Heart left ventricle (tissue), 16 donors: ENCODE results near the gene CCDC127. TPM values are rescaled to one million over a fixed set of nuclear protein-coding genes. Genes with fewer than 3 reads are reported as not detected.
"Not testable (repeated sequence)": the region's sequence is repeated elsewhere in the genome, so short reads cannot be mapped to it uniquely, and the experiment has no call there.

Source experiments
- ATAC-seq, 4 donors: fragments of 200-7000 bp; cut with Tn5 transposase; one replicate each; pipeline ENCODE4 v1.9.1; 2020 to 2022; ENCODE audit warnings: moderate library complexity in 4 of 4, mild to moderate bottlenecking in 3 of 4, moderate number of reproducible peaks in 1 of 4
- DNase-seq, 5 donors: peaks; one replicate each; pipeline ENCODE4 v3.0.0-alpha.2; 2020
- H3K27ac ChIP-seq, 12 donors: fragments of 200-600 bp; sonication (generic) in 4 of 12; one replicate each; pipeline versions ENCODE4 v1.5.0 to v1.8.0; 2016 to 2022; ENCODE audit warnings: mild to moderate bottlenecking in 2 of 12
- H3K27me3 ChIP-seq, 9 donors: fragments of 200-600 bp; sonication (generic) in 2 of 9; one replicate each; pipeline versions ENCODE4 v1.5.1 to v1.8.0; 2016 to 2022; ENCODE audit warnings: mild to moderate bottlenecking in 3 of 9
- H3K36me3 ChIP-seq, 9 donors: fragments of 200-600 bp; sonication (generic) in 2 of 9; one replicate each; pipeline versions ENCODE4 v1.5.0 to v1.8.0; 2018 to 2022; ENCODE audit warnings: mild to moderate bottlenecking in 2 of 9
- H3K4me1 ChIP-seq, 12 donors: fragments of 200-600 bp; sonication (generic) in 4 of 12; one replicate each; pipeline versions ENCODE4 v1.5.0 to v1.8.0; 2016 to 2022; ENCODE audit warnings: mild to moderate bottlenecking in 3 of 12
- H3K4me3 ChIP-seq, 12 donors: fragments of 200-600 bp; sonication (generic) in 4 of 12; one replicate each; pipeline versions ENCODE4 v1.5.0 to v1.8.0; 2017 to 2022; ENCODE audit warnings: mild to moderate bottlenecking in 9 of 12, moderate library complexity in 4 of 12
- H3K9me3 ChIP-seq, 12 donors: fragments of 200-600 bp; sonication (generic) in 4 of 12; one replicate each; pipeline versions ENCODE4 v1.5.0 to v1.8.0; 2016 to 2022; ENCODE audit warnings: mild to moderate bottlenecking in 1 of 12
- CTCF ChIP-seq, 12 donors: fragments of 200-600 bp; sonication (generic) in 4 of 12; IDR thresholded peaks; one replicate each; pipeline versions ENCODE4 v1.5.0 to v1.8.0; 2018 to 2022; ENCODE audit warnings: antibody characterized with exemption in 12 of 12, mild to moderate bottlenecking in 5 of 12
- POLR2A ChIP-seq, 2 donors: fragments of 450-650 bp; IDR thresholded peaks; one replicate each; pipeline ENCODE4 v1.6.1; 2017; ENCODE audit warnings: antibody characterized with exemption in 2 of 2, mild to moderate bottlenecking in 2 of 2, moderate library complexity in 2 of 2
- WGBS, 4 donors: extraction: QIAGEN DNeasy Blood & Tissue Kit in 2 of 4; methylation state at CpG; one replicate each; pipeline versions ENCODE4 v1.1.5 to v1.1.7; 2013 to 2018; 5-methylcytosine and 5-hydroxymethylcytosine counted together
- intact Hi-C, 10 donors: fragments of 100-400 bp; cut with DNase I; formaldehyde crosslinking; loops; one replicate each; pipeline versions ENCODE4 v1.11.1 to v1.14.2; 2022
- polyA plus RNA-seq, 2 donors: library from polyadenylated mRNA; stranded (reverse); fragments of 200-250 nt; gene quantifications; one replicate each; pipeline ENCODE4 v1.2.3, GENCODE V29; 2013
- total RNA-seq, 9 donors: library from RNA; depleted of rRNA in 2 of 9; stranded (reverse); fragments of >200 nt in 2 of 9; fragmentation: NEBNext Ultra II Directional in 3 of 9; extraction: Animal tissue kit (Norgen Biotek cat#: 25700) in 3 of 9; gene quantifications; one replicate each; pipeline versions ENCODE4 v1.1.0 to v1.2.4, GENCODE V29; 2016 to 2023
- donor health status: ischemic (EF 13 %, LVEDD 7.1; RV severe dilation, severe dysfunction).
- donor health status: healthy with polysubstance abuse.
- donor health status: DM: no; HTN: yes; CAD: no.
- donor health status: DM: no; HTN: no; CAD: no.
- donor health status: ischemic (EF 25% LVEDD 6.9; RV normal size, moderate dysfunction).
- donor health status: ischemic (EF 25% LVEDD 5.7; RV mildly dilated, moderate dysfunction).
- donor health status: healthy.
- donor health status: DM: yes; HTN: yes; CAD: no.
- donor health status: ischemic (EF 35%, LVEDD 5.7; RV mildly dilated, moderate dysfunction).
- donor health status: nonischemic (EF 11% LVEDD 7.7; RV severe dilation, severe dysfunction).
- donor health status: DM: yes; HTN: yes; CAD: no.
- donor health status: PGD.
- donor health status: ischemic (EF 29% LVEDD 5.4; RV normal size, mild dysfunction).
- donor health status: nonischemic (EF 23%, LVEDD 6.1; RV moderate dilation, normal function).

Gene CCDC127
- total and polyA plus RNA-seq, 11 donors: 4.8 to 10.3 (median 7.5) TPM

DNA sequence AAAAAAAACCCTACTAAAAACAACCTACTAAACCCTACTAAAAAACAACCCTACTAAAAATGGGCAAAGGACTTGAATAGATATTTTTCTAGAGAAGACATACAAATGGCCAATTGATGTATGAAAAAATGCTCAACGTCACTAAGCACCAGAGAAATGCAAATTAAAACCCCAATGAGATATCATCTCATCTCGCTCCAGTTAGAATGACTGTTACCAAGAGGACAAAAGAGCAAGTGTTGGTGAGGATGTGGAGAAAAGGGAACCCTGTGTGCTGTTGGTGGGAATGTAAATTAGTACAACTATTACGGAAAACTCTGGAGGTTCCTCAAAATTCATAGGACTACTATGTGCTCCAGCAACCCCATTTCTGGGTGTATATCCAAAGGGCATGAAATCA, 10.9 kb upstream of the CCDC127 start:
- TF ChIP-seq CTCF (IDR thresholded peaks at IDR 0.05) (no peak), POLR2A (IDR thresholded peaks at IDR 0.05) (no peak)
- DNase-seq (no peak), ATAC-seq (no peak)
- peaks cover 7 to 100% (median 97%) of the 10 kb centered on the region in 9 donors for H3K36me3 ChIP-seq
- 75 to 94% (median 88%) methylated on average over 3 of the region's 3 CpGs for WGBS, 4 donors
- peaks cover 0 to 6% (median under 1%) of the 10 kb centered on the region in 12 donors for H3K4me1 ChIP-seq
- intact Hi-C loops: no loop called here
- H3K27me3 ChIP-seq: no peaks in the 10 kb centered on the region
- H3K9me3 ChIP-seq: no peaks in the 10 kb centered on the region
- no peak overlapping the region for H3K27ac ChIP-seq
- H3K4me3 ChIP-seq: no peak overlapping the region

- DNase-seq, H3K27me3 ChIP-seq, intact Hi-C loops, ATAC-seq, H3K9me3 ChIP-seq, H3K4me3 ChIP-seq, H3K27ac ChIP-seq: not testable (repeated sequence)
- 91 to 96% (median 95%) methylated on average over 12 to 17 of the region's 17 CpGs for WGBS, 4 donors
- Histone ChIP-seq H3K36me3 (peaks cover 7 to 90% (median 84%) of the 10 kb centered on the region in 9 donors), H3K4me1 (peaks cover 0 to 21% (median 11%) of the 10 kb centered on the region in 12 donors)
Observed at GRCh38 chr5:227375-227774, 9.4 kb upstream of the CCDC127 start.

GRCh38 chr5:225334-225733, 7.4 kb upstream of the CCDC127 start:
- no peaks in the 10 kb centered on the region for H3K9me3 ChIP-seq
- WGBS, 4 donors: 95 to 96% (median 95%) methylated on average over 14 of the region's 14 CpGs
- H3K27me3 ChIP-seq: no peaks in the 10 kb centered on the region
- no peak overlapping the region for H3K4me3 ChIP-seq
- intact Hi-C loops: no loop called here
- H3K4me1 ChIP-seq: peaks cover 0 to 41% (median 22%) of the 10 kb centered on the region in 12 donors
- no peak overlapping the region for H3K27ac ChIP-seq
- H3K36me3 ChIP-seq: peaks cover 7 to 70% (median 63%) of the 10 kb centered on the region in 9 donors
- TF ChIP-seq CTCF (IDR thresholded peaks at IDR 0.05) (no peak), POLR2A (IDR thresholded peaks at IDR 0.05) (no peak)
- no peak for DNase-seq
- ATAC-seq: no peak

DNA sequence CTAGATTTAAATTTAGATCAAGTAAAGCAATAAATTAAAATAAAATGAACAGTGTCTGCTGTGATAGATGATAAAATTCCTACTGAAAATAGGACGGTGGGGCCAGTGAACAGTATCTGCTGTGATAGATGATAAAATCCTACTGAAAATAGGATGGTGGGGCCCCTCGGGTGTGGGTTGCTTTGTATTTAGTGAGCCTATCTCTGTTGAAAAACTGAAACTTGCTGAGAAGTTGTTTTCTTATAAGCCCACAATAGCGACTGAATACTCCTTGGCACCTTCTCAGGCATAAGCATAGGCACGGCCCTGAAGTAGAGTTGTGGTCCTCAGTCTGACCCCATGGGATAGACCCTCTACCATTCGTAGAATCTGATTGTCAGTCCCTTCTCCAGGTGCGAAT, 5.8 kb upstream of the CCDC127 start:
- Histone ChIP-seq H3K36me3 (peaks cover 7 to 54% (median 48%) of the 10 kb centered on the region in 9 donors), H3K27me3 (no peaks in the 10 kb centered on the region), H3K4me3 (no peak overlapping the region), H3K4me1 (peaks cover 0 to 53% (median 28%) of the 10 kb centered on the region in 12 donors), H3K9me3 (no peaks in the 10 kb centered on the region), H3K27ac (no peak overlapping the region)
- ATAC-seq: no peak
- intact Hi-C loops: no loop called here
- TF ChIP-seq CTCF (IDR thresholded peaks at IDR 0.05) (no peak), POLR2A (IDR thresholded peaks at IDR 0.05) (no peak)
- no peak for DNase-seq
- WGBS, 4 donors: 52 to 70% (median 55%) methylated on average over 6 of the region's 6 CpGs

GRCh38 chr5:222951-223715, 5.2 kb upstream of the CCDC127 start:
- peaks cover 2 to 48% (median 41%) of the 10 kb centered on the region in 9 donors for H3K36me3 ChIP-seq
- H3K4me3 ChIP-seq, H3K9me3 ChIP-seq, H3K27me3 ChIP-seq, DNase-seq, ATAC-seq, intact Hi-C loops: not testable (repeated sequence)
- 20 to 31% (median 30%) methylated on average over 6 of the region's 6 CpGs for WGBS, 4 donors
- peak overlapping the region in 1 of 12 donors; percentile 10 for H3K27ac ChIP-seq
- H3K4me1 ChIP-seq: peaks cover 0 to 53% (median 28%) of the 10 kb centered on the region in 12 donors
